ENCODE data around the gene DRC7. TPM values are rescaled to one million over a fixed set of nuclear protein-coding genes. Genes with fewer than 3 reads are reported as not detected.

DRC7 gene
- total and polyA plus RNA-seq, 10 of the 15 experiments (the other 5 are each of a cell fraction or from before 2014, with no cell fraction given) = 0.06 to 0.49 (median 0.14) TPM; not detected in 4

DNA sequence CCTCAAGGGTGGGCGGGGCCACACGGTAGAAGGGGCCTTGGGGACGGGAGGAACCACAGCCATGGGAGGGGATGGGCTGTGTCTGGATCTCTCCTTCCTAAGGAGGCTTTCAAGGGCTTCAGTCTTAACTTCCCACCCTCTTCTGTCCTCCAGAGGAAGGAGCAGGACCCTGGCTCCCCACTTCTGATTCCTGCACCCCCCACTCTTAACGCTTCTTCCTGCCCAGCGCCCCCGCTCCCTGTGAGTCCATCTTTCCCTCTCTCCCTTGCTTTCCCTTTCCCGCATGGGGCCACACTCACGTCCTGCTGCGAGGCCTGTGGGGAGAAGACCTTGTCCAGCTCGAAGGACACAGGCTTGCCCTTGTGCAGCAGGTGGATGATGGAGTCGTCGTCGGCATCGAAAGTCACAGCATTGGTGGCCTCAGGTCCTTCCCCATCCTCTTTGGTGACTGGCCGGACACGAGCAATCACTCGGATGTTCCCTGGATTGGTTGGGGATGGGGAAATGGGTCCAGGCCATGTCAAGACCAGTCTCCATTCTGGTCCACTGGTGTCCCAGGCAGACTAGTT lies 70.6 kb downstream of the DRC7 start:
- in situ Hi-C loops (cut with MboI) = no loop called here

More for the DNA sequence above, 70.6 kb downstream of the DRC7 start:
- intact Hi-C loops (cut with micrococcal nuclease; ENCODE audit: unreplicated experiment) = no loop called here
- no peak overlapping the region for H3K4me2 ChIP-seq (ENCODE audit: control insufficient read depth, insufficient read depth)
- no peaks in the 10 kb centered on the region for H3K36me3 ChIP-seq (ENCODE audit: control insufficient read depth in 2 of 2, insufficient read depth in 2 of 2, low read length in 1 of 2)
- no peaks in the 10 kb centered on the region for H3K79me2 ChIP-seq (ENCODE audit: control insufficient read depth, insufficient read depth, low read length)
- POLR2A ChIA-PET = no interaction called here
- H3K27me3 ChIP-seq (replicated peaks in 1 of 2; ENCODE audit: control insufficient read depth in 2 of 2, insufficient read depth in 2 of 2, low read length in 1 of 2) = no peaks in the 10 kb centered on the region
- no peaks in the 10 kb centered on the region for H3K4me1 ChIP-seq (ENCODE audit: control insufficient read depth, insufficient read depth, low read length)
- H3K27ac ChIP-seq (ENCODE audit: control insufficient read depth, insufficient read depth) = no peak overlapping the region
- RAD21 ChIA-PET (ENCODE audit: unreplicated experiment) = interaction anchor here (1.4 kb wide), 1 partner anchor 8 kb away, joined by 6 read pairs; no protein-coding TSS in a partner anchor
- CTCF ChIA-PET = no interaction called here
- no peak overlapping the region for H2AFZ ChIP-seq (ENCODE audit: control insufficient read depth, low read depth, low read length)
- no peak for ATAC-seq
- no peak for DNase-seq (ENCODE audit: low read depth, low spot score)
- no peak for FAIRE-seq
- SMC1A ChIA-PET (ENCODE audit: uncharacterized antibody, unreplicated experiment) = no interaction called here
- TF ChIP-seq RELA (IDR thresholded peaks at IDR 0.05; ENCODE audit: borderline replicate concordance, partially characterized antibody) = no peak
- TF ChIP-seq TBL1XR1 (IDR thresholded peaks at IDR 0.05; ENCODE audit: low read depth, low read length) = no peak
- TF ChIP-seq, protein P1, sequence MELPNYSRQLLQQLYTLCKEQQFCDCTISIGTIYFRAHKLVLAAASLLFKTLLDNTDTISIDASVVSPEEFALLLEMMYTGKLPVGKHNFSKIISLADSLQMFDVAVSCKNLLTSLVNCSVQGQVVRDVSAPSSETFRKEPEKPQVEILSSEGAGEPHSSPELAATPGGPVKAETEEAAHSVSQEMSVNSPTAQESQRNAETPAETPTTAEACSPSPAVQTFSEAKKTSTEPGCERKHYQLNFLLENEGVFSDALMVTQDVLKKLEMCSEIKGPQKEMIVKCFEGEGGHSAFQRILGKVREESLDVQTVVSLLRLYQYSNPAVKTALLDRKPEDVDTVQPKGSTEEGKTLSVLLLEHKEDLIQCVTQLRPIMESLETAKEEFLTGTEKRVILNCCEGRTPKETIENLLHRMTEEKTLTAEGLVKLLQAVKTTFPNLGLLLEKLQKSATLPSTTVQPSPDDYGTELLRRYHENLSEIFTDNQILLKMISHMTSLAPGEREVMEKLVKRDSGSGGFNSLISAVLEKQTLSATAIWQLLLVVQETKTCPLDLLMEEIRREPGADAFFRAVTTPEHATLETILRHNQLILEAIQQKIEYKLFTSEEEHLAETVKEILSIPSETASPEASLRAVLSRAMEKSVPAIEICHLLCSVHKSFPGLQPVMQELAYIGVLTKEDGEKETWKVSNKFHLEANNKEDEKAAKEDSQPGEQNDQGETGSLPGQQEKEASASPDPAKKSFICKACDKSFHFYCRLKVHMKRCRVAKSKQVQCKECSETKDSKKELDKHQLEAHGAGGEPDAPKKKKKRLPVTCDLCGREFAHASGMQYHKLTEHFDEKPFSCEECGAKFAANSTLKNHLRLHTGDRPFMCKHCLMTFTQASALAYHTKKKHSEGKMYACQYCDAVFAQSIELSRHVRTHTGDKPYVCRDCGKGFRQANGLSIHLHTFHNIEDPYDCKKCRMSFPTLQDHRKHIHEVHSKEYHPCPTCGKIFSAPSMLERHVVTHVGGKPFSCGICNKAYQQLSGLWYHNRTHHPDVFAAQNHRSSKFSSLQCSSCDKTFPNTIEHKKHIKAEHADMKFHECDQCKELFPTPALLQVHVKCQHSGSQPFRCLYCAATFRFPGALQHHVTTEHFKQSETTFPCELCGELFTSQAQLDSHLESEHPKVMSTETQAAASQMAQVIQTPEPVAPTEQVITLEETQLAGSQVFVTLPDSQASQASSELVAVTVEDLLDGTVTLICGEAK (IDR thresholded peaks at IDR 0.05; ENCODE audit: borderline replicate concordance) = no peak
- no peak for TF ChIP-seq CHD2 (IDR thresholded peaks at IDR 0.05; ENCODE audit: borderline replicate concordance, low read depth, low read length)
- TF ChIP-seq, protein P2, sequence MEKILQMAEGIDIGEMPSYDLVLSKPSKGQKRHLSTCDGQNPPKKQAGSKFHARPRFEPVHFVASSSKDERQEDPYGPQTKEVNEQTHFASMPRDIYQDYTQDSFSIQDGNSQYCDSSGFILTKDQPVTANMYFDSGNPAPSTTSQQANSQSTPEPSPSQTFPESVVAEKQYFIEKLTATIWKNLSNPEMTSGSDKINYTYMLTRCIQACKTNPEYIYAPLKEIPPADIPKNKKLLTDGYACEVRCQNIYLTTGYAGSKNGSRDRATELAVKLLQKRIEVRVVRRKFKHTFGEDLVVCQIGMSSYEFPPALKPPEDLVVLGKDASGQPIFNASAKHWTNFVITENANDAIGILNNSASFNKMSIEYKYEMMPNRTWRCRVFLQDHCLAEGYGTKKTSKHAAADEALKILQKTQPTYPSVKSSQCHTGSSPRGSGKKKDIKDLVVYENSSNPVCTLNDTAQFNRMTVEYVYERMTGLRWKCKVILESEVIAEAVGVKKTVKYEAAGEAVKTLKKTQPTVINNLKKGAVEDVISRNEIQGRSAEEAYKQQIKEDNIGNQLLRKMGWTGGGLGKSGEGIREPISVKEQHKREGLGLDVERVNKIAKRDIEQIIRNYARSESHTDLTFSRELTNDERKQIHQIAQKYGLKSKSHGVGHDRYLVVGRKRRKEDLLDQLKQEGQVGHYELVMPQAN (conservative IDR thresholded peaks at IDR 0.05) = no peak
- no peak for TF ChIP-seq WRNIP1 (IDR thresholded peaks at IDR 0.05; ENCODE audit: borderline replicate concordance, low read depth, low read length)
- TF ChIP-seq SUPT20H (IDR thresholded peaks at IDR 0.05; ENCODE audit: borderline replicate concordance, control insufficient read depth, low read depth, low read length) = no peak
- H3K4me3 ChIP-seq = no peak overlapping the region
- no peaks in the 10 kb centered on the region for H4K20me1 ChIP-seq (ENCODE audit: control insufficient read depth, insufficient read depth)
- H3K9ac ChIP-seq (ENCODE audit: control insufficient read depth, insufficient read depth, low read length) = no peak overlapping the region
- BruUV-seq (replicated peaks) = no TSS peak
- no peaks in the 10 kb centered on the region for H3K9me3 ChIP-seq (replicated peaks; ENCODE audit: control insufficient read depth, insufficient read depth, low read length)
- WGBS (ENCODE audit: insufficient coverage, insufficient replicate concordance, low lambda C conversion rate, missing lambda C conversion rate) = 94% methylated on average over 14 of the region's 17 CpGs
